HepG2 (cell line): ENCODE measurements around the gene ARHGAP25. TPM values are rescaled to one million over a fixed set of nuclear protein-coding genes. Genes with fewer than 3 reads are reported as not detected.

Experiments used
- ATAC-seq: fragments of 200-7000 bp; cut with Tn5 transposase; 3 replicates; pipeline ENCODE4 v1.9.1; 2020; ENCODE audit warnings: mild to moderate bottlenecking, moderate library complexity
- BruUV-seq: library from RNA; stranded (reverse); fragments of 400-500 nt; replicated peaks from 2 replicates; lab custom pipeline; 2021; lab: Mats Ljungman, UMichigan
- CTCF ChIA-PET: fragments of 300-600 bp; formaldehyde crosslinking; extraction: SDS; loops from one replicate; lab custom pipeline; 2021; ENCODE audit warnings: low total read pairs, inconsistent platforms, low intra/inter-chr PET ratio; lab: Yijun Ruan, JAX
- POLR2A ChIA-PET: fragments of 350-600 bp; sonication (Branson Sonifier 250); formaldehyde crosslinking; loops from one replicate; lab custom pipeline; 2020; ENCODE audit warnings: antibody characterized with exemption, inconsistent platforms; lab: Yijun Ruan, JAX
- DNase-seq: peaks from one replicate; pipeline ENCODE4 v3.0.0-alpha.2; 2015; ENCODE audit warnings: low spot score
- FAIRE-seq: peaks from 3 replicates; lab custom pipeline; 2011; peaks lifted over from hg19 to GRCh38; lab: Jason Lieb, UNC
- H2AFZ ChIP-seq: one replicate; pipeline ENCODE4 v1.6.1; 2011; ENCODE audit warnings: low read length, inconsistent platforms
- H3K27ac ChIP-seq: fragments of 300-600 bp; 3 replicates; pipeline ENCODE4 v1.8.0; 2011; ENCODE audit warnings: mixed run types, mild to moderate bottlenecking, mixed read lengths, low read length, inconsistent platforms; ENCODE audit not compliant: insufficient read depth; ENCODE audit errors: extremely low read length
- H3K27me3 ChIP-seq, 2 experiments: fragments of 200-600 bp in 1 of 2; 2 replicates in 1 of 2; 3 replicates in 1 of 2; pipeline versions ENCODE4 v1.6.0 to v1.8.0; 2011; ENCODE audit warnings: low read length in 2 of 2, mild to moderate bottlenecking in 2 of 2, moderate library complexity in 2 of 2, inconsistent platforms in 1 of 2; ENCODE audit not compliant: insufficient read depth in 2 of 2, control insufficient read depth in 1 of 2
- H3K36me3 ChIP-seq, 2 experiments: fragments of 200-600 bp in 1 of 2; replicated peaks in 1 of 2; 2 replicates in 1 of 2; 3 replicates in 1 of 2; pipeline versions ENCODE4 v1.5.1 to v1.8.0; 2011; ENCODE audit warnings: low read length in 2 of 2, inconsistent platforms in 1 of 2; ENCODE audit not compliant: insufficient read depth in 2 of 2, control insufficient read depth in 1 of 2
- H3K4me1 ChIP-seq: 2 replicates; pipeline ENCODE4 v1.5.1; 2012; ENCODE audit warnings: low read length, inconsistent platforms; ENCODE audit not compliant: insufficient read depth
- H3K4me2 ChIP-seq: 2 replicates; pipeline ENCODE4 v1.6.0; 2011; ENCODE audit warnings: low read depth, low read length, inconsistent platforms
- H3K4me3 ChIP-seq, 3 experiments: fragments of 200-600 bp in 1 of 3; sonication (generic), shearing (Covaris generic) in 1 of 3; replicated peaks in 1 of 3; 2 replicates each; pipeline ENCODE4 v1.5.1; 2011 to 2016; ENCODE audit warnings: low read length in 3 of 3, inconsistent platforms in 2 of 3, low read depth in 2 of 3, mild to moderate bottlenecking in 2 of 3, control low read depth in 1 of 3, mixed read lengths in 1 of 3; ENCODE audit not compliant: insufficient read depth in 1 of 3
- H3K79me2 ChIP-seq: one replicate; pipeline ENCODE4 v1.6.1; 2011; ENCODE audit warnings: low read length, inconsistent platforms; ENCODE audit not compliant: insufficient read depth
- H3K9ac ChIP-seq: 2 replicates; pipeline ENCODE4 v1.6.0; 2011; ENCODE audit warnings: mild to moderate bottlenecking, low read depth, low read length, inconsistent platforms; ENCODE audit not compliant: insufficient read depth
- H3K9me3 ChIP-seq: 2 replicates; pipeline ENCODE4 v1.5.1; 2012; ENCODE audit warnings: mild to moderate bottlenecking, low read length
- H4K20me1 ChIP-seq: 2 replicates; pipeline ENCODE4 v1.6.0; 2011; ENCODE audit warnings: inconsistent platforms, mild to moderate bottlenecking, low read length, moderate library complexity; ENCODE audit not compliant: insufficient read depth
- BORCS8-MEF2B ChIP-seq: sonication (generic); formaldehyde crosslinking; IDR thresholded peaks from 2 replicates; pipeline ENCODE4 v1.8.0; 2022; ENCODE audit warnings: mild to moderate bottlenecking, missing genetic modification reagents
- DPF2 ChIP-seq: sonication (generic); formaldehyde crosslinking; IDR thresholded peaks from 2 replicates; pipeline ENCODE4 v1.4.0; 2020; ENCODE audit warnings: mild to moderate bottlenecking, low read depth, missing genetic modification reagents, borderline replicate concordance
- FOXA1 ChIP-seq, 2 experiments: fragments of 450-650 bp in 1 of 2; sonication (generic) in 1 of 2; formaldehyde crosslinking in 1 of 2; IDR thresholded peaks; 2 replicates each; pipeline versions ENCODE4 v1.4.0 to v1.6.1; 2016 to 2020; ENCODE audit warnings: missing genetic modification reagents in 1 of 2
- MYNN ChIP-seq: sonication (generic); formaldehyde crosslinking; IDR thresholded peaks from 2 replicates; pipeline ENCODE4 v1.4.0; 2020; ENCODE audit warnings: mild to moderate bottlenecking, low read depth, missing genetic modification reagents
- NCOA1 ChIP-seq: sonication (generic); formaldehyde crosslinking; IDR thresholded peaks from 2 replicates; pipeline ENCODE4 v1.9.0; 2021; ENCODE audit warnings: missing genetic modification reagents
- NONO ChIP-seq, 2 experiments: fragments of 450-650 bp in 1 of 2; sonication (generic) in 1 of 2; formaldehyde crosslinking in 1 of 2; IDR thresholded peaks in 1 of 2; conservative IDR thresholded peaks in 1 of 2; 2 replicates each; pipeline versions ENCODE4 v1.6.1 to v1.8.0; 2017 to 2022; ENCODE audit warnings: mild to moderate bottlenecking in 1 of 2, missing genetic modification reagents in 1 of 2, moderate library complexity in 1 of 2
- PLSCR1 ChIP-seq: sonication (generic); formaldehyde crosslinking; IDR thresholded peaks from 2 replicates; pipeline ENCODE4 v1.5.0; 2020; ENCODE audit warnings: missing genetic modification reagents, mild to moderate bottlenecking, borderline replicate concordance
- POGZ ChIP-seq: sonication (generic); formaldehyde crosslinking; IDR thresholded peaks from 2 replicates; pipeline ENCODE4 v1.4.0; 2020; ENCODE audit warnings: mild to moderate bottlenecking, missing genetic modification reagents
- PRDM10 ChIP-seq: sonication (generic); formaldehyde crosslinking; IDR thresholded peaks from 2 replicates; pipeline ENCODE4 v1.4.0; 2020; ENCODE audit warnings: low read depth, missing genetic modification reagents
- YEATS4 ChIP-seq: sonication (generic); formaldehyde crosslinking; IDR thresholded peaks from 2 replicates; pipeline ENCODE4 v1.4.0; 2020; ENCODE audit warnings: missing genetic modification reagents, borderline replicate concordance
- ZBTB34 ChIP-seq: sonication (generic); formaldehyde crosslinking; IDR thresholded peaks from 2 replicates; pipeline ENCODE4 v1.8.0; 2022; ENCODE audit warnings: mild to moderate bottlenecking, missing genetic modification reagents
- ZBTB38 ChIP-seq: sonication (generic); formaldehyde crosslinking; IDR thresholded peaks from 2 replicates; pipeline ENCODE4 v1.5.1; 2020; ENCODE audit warnings: mild to moderate bottlenecking, missing genetic modification reagents
- ZNF143 ChIP-seq: sonication (generic); formaldehyde crosslinking; IDR thresholded peaks from 2 replicates; pipeline ENCODE4 v1.4.0; 2020; ENCODE audit warnings: missing genetic modification reagents
- ZNF513 ChIP-seq: sonication (generic); formaldehyde crosslinking; conservative IDR thresholded peaks from 2 replicates; pipeline ENCODE4 v1.5.0; 2020; ENCODE audit warnings: missing genetic modification reagents
- ZNF879 ChIP-seq: sonication (generic); formaldehyde crosslinking; IDR thresholded peaks from 2 replicates; pipeline ENCODE4 v1.8.1; 2023; ENCODE audit warnings: missing genetic modification reagents
- ZSCAN22 ChIP-seq: sonication (generic); formaldehyde crosslinking; IDR thresholded peaks from 2 replicates; pipeline ENCODE4 v1.4.0; 2020; ENCODE audit warnings: mild to moderate bottlenecking, missing genetic modification reagents
- WGBS: methylation state at CpG from one replicate; pipeline ENCODE4 v1.1.6; 2017; ENCODE audit warnings: low lambda C conversion rate; 5-methylcytosine and 5-hydroxymethylcytosine counted together
- in situ Hi-C: cut with HindIII; loops from 2 replicates; pipeline ENCODE4 v1.10.0; 2017; ENCODE audit warnings: low pct_unique_long_range_greater_than_20kb; ENCODE audit not compliant: extremely low pct_ligation_motif_present
- intact Hi-C: fragments of 100-400 bp; cut with micrococcal nuclease; formaldehyde crosslinking; loops from one replicate; pipeline ENCODE4 v1.10.0; 2022; ENCODE audit not compliant: unreplicated experiment
- polyA plus RNA-seq, 8 experiments: library from polyadenylated mRNA; depleted of rRNA in 3 of 8; stranded (reverse) in 7 of 8; unstranded in 1 of 8; fragments of >200 nt; fragmentation: Illumina TruSeq in 4 of 8; extraction: Trizol in 4 of 8; gene quantifications; 2 replicates each; pipeline versions ENCODE4 v1.2.1 to v1.2.3, GENCODE V29; 2011 to 2016; ENCODE audit warnings: low read depth in 4 of 8, missing spikeins in 1 of 8, mixed read lengths in 1 of 8; ENCODE audit not compliant: insufficient read depth in 1 of 8
- total RNA-seq, 5 experiments: library from RNA; depleted of rRNA; stranded (reverse); fragments of >200 nt; fragmentation: Illumina TruSeq; extraction: Trizol; gene quantifications; 2 replicates each; pipeline ENCODE4 v1.2.3, GENCODE V29; 2016; ENCODE audit warnings: low read depth in 1 of 5

Gene ARHGAP25
- total and polyA plus RNA-seq, 2 of the 13 experiments (the other 11 are each of a cell fraction or from before 2014, with no cell fraction given): not detected

- Histone ChIP-seq H3K4me1 (no peaks in the 10 kb centered on the region), H3K27me3 (peaks cover 0 to 6% of the 10 kb centered on the region in 2 experiments; a peak in 1 of 5 replicates), H3K79me2 (no peaks in the 10 kb centered on the region), H2AFZ (no peak overlapping the region), H3K4me2 (no peak overlapping the region), H3K9me3 (no peaks in the 10 kb centered on the region), H4K20me1 (no peaks in the 10 kb centered on the region), H3K9ac (no peak overlapping the region), H3K36me3 (no peaks in the 10 kb centered on the region), H3K4me3 (no peak overlapping the region), H3K27ac (no peak overlapping the region)
- ChIA-PET POLR2A (no interaction called here), CTCF (no interaction called here)
- in situ Hi-C loops (no loop called here), intact Hi-C loops (no loop called here)
- BruUV-seq: no TSS peak
- WGBS: 17% methylated on average over 8 of the region's 8 CpGs
- no peak for ATAC-seq
- DNase-seq: no peak
- FAIRE-seq: no peak
- TF ChIP-seq DPF2 (CRISPR knock-in tag) (no peak), NONO (IDR thresholded peaks at IDR 0.05) (no peak), NONO (CRISPR knock-in tag; conservative IDR thresholded peaks at IDR 0.05) (no peak), YEATS4 (CRISPR knock-in tag) (no peak), BORCS8-MEF2B (CRISPR knock-in tag) (no peak), NCOA1 (CRISPR knock-in tag) (no peak), ZNF513 (no peak), MYNN (no peak), ZNF879 (CRISPR knock-in tag) (no peak), ZBTB38 (CRISPR knock-in tag) (no peak), ZNF143 (no peak), ZBTB34 (CRISPR knock-in tag) (no peak), FOXA1 (IDR thresholded peaks at IDR 0.05) (no peak), FOXA1 (CRISPR knock-in tag; IDR thresholded peaks at IDR 0.05) (no peak), ZSCAN22 (no peak), POGZ (CRISPR knock-in tag) (no peak), PRDM10 (no peak), PLSCR1 (CRISPR knock-in tag) (no peak)
Observed at GRCh38 chr2:68721482-68722101, 13.0 kb upstream of the ARHGAP25 start.
